HepG2 (cell line): Measurements from ENCODE around the gene TADA2A. TPM values are rescaled to one million over a fixed set of nuclear protein-coding genes. Genes with fewer than 3 reads are reported as not detected.

Experiments
- AHR ChIP-seq: IDR thresholded peaks from 2 replicates; pipeline ENCODE4 v1.6.1; 2018; ENCODE audit warnings: missing genetic modification reagents, missing compliant biosample characterization
- CHD2 ChIP-seq: IDR thresholded peaks from 2 replicates; pipeline ENCODE4 v1.6.1; 2011; ENCODE audit warnings: low read depth, low read length, improper control_type of control experiment
- EEA1 ChIP-seq: sonication (generic); formaldehyde crosslinking; IDR thresholded peaks from 2 replicates; pipeline ENCODE4 v1.5.1; 2020; ENCODE audit warnings: mild to moderate bottlenecking, missing genetic modification reagents, borderline replicate concordance
- FIP1L1 ChIP-seq: fragments of 200-400 bp; formaldehyde crosslinking; IDR thresholded peaks from 2 replicates; pipeline ENCODE4 v1.6.1; 2018; ENCODE audit warnings: low read depth, mild to moderate bottlenecking, low read length, moderate library complexity, borderline replicate concordance; ENCODE audit not compliant: insufficient read depth
- JUN ChIP-seq: sonication (generic); formaldehyde crosslinking; IDR thresholded peaks from 2 replicates; pipeline ENCODE4 v1.4.0; 2020; ENCODE audit warnings: mild to moderate bottlenecking, missing genetic modification reagents
- KMT2B ChIP-seq: IDR thresholded peaks from 2 replicates; pipeline ENCODE4 v1.6.1; 2016; ENCODE audit warnings: missing genetic modification reagents, missing compliant biosample characterization
- PHF20 ChIP-seq: sonication (generic); formaldehyde crosslinking; IDR thresholded peaks from 2 replicates; pipeline ENCODE4 v1.5.0; 2020; ENCODE audit warnings: mild to moderate bottlenecking, missing genetic modification reagents
- SRF ChIP-seq: IDR thresholded peaks from 2 replicates; pipeline ENCODE4 v1.6.1; 2011; ENCODE audit warnings: mild to moderate bottlenecking, low read depth, low read length, moderate library complexity
- ZNF10 ChIP-seq: sonication (generic); formaldehyde crosslinking; IDR thresholded peaks from 2 replicates; pipeline ENCODE4 v1.4.0; 2020; ENCODE audit warnings: mild to moderate bottlenecking, low read depth, missing genetic modification reagents, borderline replicate concordance
- ZNF205 ChIP-seq: IDR thresholded peaks from 2 replicates; pipeline ENCODE4 v1.6.1; 2018; ENCODE audit warnings: missing biosample characterization, missing genetic modification reagents
- ZNF224 ChIP-seq: sonication (generic); formaldehyde crosslinking; IDR thresholded peaks from 2 replicates; pipeline ENCODE4 v1.5.0; 2020; ENCODE audit warnings: mild to moderate bottlenecking, missing genetic modification reagents
- ZNF235 ChIP-seq: sonication (generic); formaldehyde crosslinking; IDR thresholded peaks from 2 replicates; pipeline ENCODE4 v1.8.1; 2023; ENCODE audit warnings: mild to moderate bottlenecking, missing genetic modification reagents, borderline replicate concordance
- ZNF891 ChIP-seq: sonication (generic); formaldehyde crosslinking; IDR thresholded peaks from 2 replicates; pipeline ENCODE4 v1.5.0; 2020; ENCODE audit warnings: mild to moderate bottlenecking, missing genetic modification reagents
- polyA plus RNA-seq, 8 experiments: library from polyadenylated mRNA; depleted of rRNA in 3 of 8; stranded (reverse) in 7 of 8; unstranded in 1 of 8; fragments of >200 nt; fragmentation: Illumina TruSeq in 4 of 8; extraction: Trizol in 4 of 8; gene quantifications; 2 replicates each; pipeline versions ENCODE4 v1.2.1 to v1.2.3, GENCODE V29; 2011 to 2016; ENCODE audit warnings: low read depth in 4 of 8, missing spikeins in 1 of 8, mixed read lengths in 1 of 8; ENCODE audit not compliant: insufficient read depth in 1 of 8
- total RNA-seq, 5 experiments: library from RNA; depleted of rRNA; stranded (reverse); fragments of >200 nt; fragmentation: Illumina TruSeq; extraction: Trizol; gene quantifications; 2 replicates each; pipeline ENCODE4 v1.2.3, GENCODE V29; 2016; ENCODE audit warnings: low read depth in 1 of 5
- TF ChIP-seq, protein P1 (sequence below): sonication (generic); formaldehyde crosslinking; IDR thresholded peaks from 2 replicates; pipeline ENCODE4 v1.4.0; 2020; ENCODE audit warnings: missing genetic modification reagents
- TF ChIP-seq, protein P2 (sequence below): sonication (generic); formaldehyde crosslinking; IDR thresholded peaks from 2 replicates; pipeline ENCODE4 v1.5.0; 2020; ENCODE audit warnings: mild to moderate bottlenecking, missing genetic modification reagents, borderline replicate concordance
- TF ChIP-seq, protein P3 (sequence below): sonication (generic); formaldehyde crosslinking; IDR thresholded peaks from 2 replicates; pipeline ENCODE4 v1.8.0; 2023; ENCODE audit warnings: mild to moderate bottlenecking, missing genetic modification reagents

TADA2A gene
- total and polyA plus RNA-seq, 2 of the 13 experiments (the other 11 are each of a cell fraction or from before 2014, with no cell fraction given), result 8.0 to 14.0 TPM

- TF ChIP-seq, protein P1, sequence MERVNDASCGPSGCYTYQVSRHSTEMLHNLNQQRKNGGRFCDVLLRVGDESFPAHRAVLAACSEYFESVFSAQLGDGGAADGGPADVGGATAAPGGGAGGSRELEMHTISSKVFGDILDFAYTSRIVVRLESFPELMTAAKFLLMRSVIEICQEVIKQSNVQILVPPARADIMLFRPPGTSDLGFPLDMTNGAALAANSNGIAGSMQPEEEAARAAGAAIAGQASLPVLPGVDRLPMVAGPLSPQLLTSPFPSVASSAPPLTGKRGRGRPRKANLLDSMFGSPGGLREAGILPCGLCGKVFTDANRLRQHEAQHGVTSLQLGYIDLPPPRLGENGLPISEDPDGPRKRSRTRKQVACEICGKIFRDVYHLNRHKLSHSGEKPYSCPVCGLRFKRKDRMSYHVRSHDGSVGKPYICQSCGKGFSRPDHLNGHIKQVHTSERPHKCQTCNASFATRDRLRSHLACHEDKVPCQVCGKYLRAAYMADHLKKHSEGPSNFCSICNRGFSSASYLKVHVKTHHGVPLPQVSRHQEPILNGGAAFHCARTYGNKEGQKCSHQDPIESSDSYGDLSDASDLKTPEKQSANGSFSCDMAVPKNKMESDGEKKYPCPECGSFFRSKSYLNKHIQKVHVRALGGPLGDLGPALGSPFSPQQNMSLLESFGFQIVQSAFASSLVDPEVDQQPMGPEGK (CRISPR knock-in tag), result peak; percentile 83
- peak; percentile 56; the same call in 1 of the 2 replicates for TF ChIP-seq PHF20 (CRISPR knock-in tag)
- no peak for TF ChIP-seq EEA1 (CRISPR knock-in tag)
- no peak for TF ChIP-seq SRF
- TF ChIP-seq, protein P2, sequence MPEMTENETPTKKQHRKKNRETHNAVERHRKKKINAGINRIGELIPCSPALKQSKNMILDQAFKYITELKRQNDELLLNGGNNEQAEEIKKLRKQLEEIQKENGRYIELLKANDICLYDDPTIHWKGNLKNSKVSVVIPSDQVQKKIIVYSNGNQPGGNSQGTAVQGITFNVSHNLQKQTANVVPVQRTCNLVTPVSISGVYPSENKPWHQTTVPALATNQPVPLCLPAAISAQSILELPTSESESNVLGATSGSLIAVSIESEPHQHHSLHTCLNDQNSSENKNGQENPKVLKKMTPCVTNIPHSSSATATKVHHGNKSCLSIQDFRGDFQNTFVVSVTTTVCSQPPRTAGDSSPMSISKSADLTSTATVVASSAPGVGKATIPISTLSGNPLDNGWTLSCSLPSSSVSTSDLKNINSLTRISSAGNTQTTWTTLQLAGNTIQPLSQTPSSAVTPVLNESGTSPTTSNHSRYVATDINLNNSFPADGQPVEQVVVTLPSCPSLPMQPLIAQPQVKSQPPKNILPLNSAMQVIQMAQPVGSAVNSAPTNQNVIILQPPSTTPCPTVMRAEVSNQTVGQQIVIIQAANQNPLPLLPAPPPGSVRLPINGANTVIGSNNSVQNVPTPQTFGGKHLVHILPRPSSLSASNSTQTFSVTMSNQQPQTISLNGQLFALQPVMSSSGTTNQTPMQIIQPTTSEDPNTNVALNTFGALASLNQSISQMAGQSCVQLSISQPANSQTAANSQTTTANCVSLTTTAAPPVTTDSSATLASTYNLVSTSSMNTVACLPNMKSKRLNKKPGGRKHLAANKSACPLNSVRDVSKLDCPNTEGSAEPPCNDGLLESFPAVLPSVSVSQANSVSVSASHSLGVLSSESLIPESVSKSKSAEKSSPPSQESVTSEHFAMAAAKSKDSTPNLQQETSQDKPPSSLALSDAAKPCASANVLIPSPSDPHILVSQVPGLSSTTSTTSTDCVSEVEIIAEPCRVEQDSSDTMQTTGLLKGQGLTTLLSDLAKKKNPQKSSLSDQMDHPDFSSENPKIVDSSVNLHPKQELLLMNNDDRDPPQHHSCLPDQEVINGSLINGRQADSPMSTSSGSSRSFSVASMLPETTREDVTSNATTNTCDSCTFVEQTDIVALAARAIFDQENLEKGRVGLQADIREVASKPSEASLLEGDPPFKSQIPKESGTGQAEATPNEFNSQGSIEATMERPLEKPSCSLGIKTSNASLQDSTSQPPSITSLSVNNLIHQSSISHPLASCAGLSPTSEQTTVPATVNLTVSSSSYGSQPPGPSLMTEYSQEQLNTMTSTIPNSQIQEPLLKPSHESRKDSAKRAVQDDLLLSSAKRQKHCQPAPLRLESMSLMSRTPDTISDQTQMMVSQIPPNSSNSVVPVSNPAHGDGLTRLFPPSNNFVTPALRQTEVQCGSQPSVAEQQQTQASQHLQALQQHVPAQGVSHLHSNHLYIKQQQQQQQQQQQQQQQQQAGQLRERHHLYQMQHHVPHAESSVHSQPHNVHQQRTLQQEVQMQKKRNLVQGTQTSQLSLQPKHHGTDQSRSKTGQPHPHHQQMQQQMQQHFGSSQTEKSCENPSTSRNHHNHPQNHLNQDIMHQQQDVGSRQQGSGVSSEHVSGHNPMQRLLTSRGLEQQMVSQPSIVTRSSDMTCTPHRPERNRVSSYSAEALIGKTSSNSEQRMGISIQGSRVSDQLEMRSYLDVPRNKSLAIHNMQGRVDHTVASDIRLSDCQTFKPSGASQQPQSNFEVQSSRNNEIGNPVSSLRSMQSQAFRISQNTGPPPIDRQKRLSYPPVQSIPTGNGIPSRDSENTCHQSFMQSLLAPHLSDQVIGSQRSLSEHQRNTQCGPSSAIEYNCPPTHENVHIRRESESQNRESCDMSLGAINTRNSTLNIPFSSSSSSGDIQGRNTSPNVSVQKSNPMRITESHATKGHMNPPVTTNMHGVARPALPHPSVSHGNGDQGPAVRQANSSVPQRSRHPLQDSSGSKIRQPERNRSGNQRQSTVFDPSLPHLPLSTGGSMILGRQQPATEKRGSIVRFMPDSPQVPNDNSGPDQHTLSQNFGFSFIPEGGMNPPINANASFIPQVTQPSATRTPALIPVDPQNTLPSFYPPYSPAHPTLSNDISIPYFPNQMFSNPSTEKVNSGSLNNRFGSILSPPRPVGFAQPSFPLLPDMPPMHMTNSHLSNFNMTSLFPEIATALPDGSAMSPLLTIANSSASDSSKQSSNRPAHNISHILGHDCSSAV (CRISPR knock-in tag), result no peak
- 0 out of 2 replicates have a peak, but pooled peaks have one; percentile 37 for TF ChIP-seq AHR (CRISPR knock-in tag)
- no peak for TF ChIP-seq FIP1L1
- peak; percentile 92 for TF ChIP-seq ZNF891 (CRISPR knock-in tag)
- TF ChIP-seq ZNF10 (CRISPR knock-in tag), result no peak
- no peak; the same call in 1 of the 2 replicates for TF ChIP-seq ZNF235 (CRISPR knock-in tag)
- TF ChIP-seq, protein P3, sequence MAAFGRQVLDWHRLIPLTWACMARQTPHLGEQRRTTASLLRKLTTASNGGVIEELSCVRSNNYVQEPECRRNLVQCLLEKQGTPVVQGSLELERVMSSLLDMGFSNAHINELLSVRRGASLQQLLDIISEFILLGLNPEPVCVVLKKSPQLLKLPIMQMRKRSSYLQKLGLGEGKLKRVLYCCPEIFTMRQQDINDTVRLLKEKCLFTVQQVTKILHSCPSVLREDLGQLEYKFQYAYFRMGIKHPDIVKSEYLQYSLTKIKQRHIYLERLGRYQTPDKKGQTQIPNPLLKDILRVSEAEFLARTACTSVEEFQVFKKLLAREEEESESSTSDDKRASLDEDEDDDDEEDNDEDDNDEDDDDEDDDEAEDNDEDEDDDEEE, result 0 out of 2 replicates have a peak, but pooled peaks have one; percentile 31
- 0 out of 2 replicates have a peak, but pooled peaks have one; percentile 45 for TF ChIP-seq ZNF205 (CRISPR knock-in tag)
- TF ChIP-seq ZNF224 (CRISPR knock-in tag), result 0 out of 2 replicates have a peak, but pooled peaks have one; percentile 47
- no peak for TF ChIP-seq JUN (CRISPR knock-in tag)
- TF ChIP-seq KMT2B, result no peak
- TF ChIP-seq CHD2, result no peak
Observed at GRCh38 chr17:37406635-37407461, at the start of gene TADA2A, which contains the start of gene ACACA (continued).
